ENCODE measurements around the gene REM2. TPM values are rescaled to one million over a fixed set of nuclear protein-coding genes. Genes with fewer than 3 reads are reported as not detected.
A peak's percentile ranks its signal among the peaks of the same experiment; 100 is the strongest.

Gene REM2
- 0.07 TPM for polyA plus RNA-seq (2013, experiment 1 of 2; ENCODE audit: insufficient read length)
- 0.09 TPM for polyA plus RNA-seq (2013, experiment 2 of 2; ENCODE audit: insufficient read length)

GRCh38 chr14:22883173-22883976 is at the start of gene REM2:
REM2 (plus strand) TSS chr14:22883222; CDS start chr14:22883288, 66 bp downstream.
- DNase-seq = no peak

- DNase-seq = no peak
Observed at GRCh38 chr14:22835505-22835904, 47.5 kb upstream of the REM2 start.

- DNase-seq = peak; percentile 94
Observed at GRCh38 chr14:22836301-22837113, 46.5 kb upstream of the REM2 start, which contains the start of gene MMP14. MMP14 (plus strand) TSS chr14:22836585; CDS start chr14:22836818, 233 bp downstream.

GRCh38 chr14:22837114-22837749 is 45.8 kb upstream of the REM2 start:
- peak; percentile 66 for DNase-seq

GRCh38 chr14:22837750-22838538 is 45.1 kb upstream of the REM2 start:
- DNase-seq = peak; percentile 65

GRCh38 chr14:22838631-22839041 is 44.4 kb upstream of the REM2 start:
- DNase-seq = peak; percentile 86

- no peak for DNase-seq
Observed at GRCh38 chr14:22839159-22839779, 43.8 kb upstream of the REM2 start.

- DNase-seq = no peak
Observed at GRCh38 chr14:22841311-22841710, 41.7 kb upstream of the REM2 start.

GRCh38 chr14:22841769-22842168 is 41.3 kb upstream of the REM2 start:
- no peak for DNase-seq

- DNase-seq = no peak
Observed at GRCh38 chr14:22842211-22843122, 40.6 kb upstream of the REM2 start.

GRCh38 chr14:22843123-22843925 is 39.7 kb upstream of the REM2 start:
- DNase-seq = no peak

GRCh38 chr14:22844221-22845102 is 38.6 kb upstream of the REM2 start:
- DNase-seq = no peak

GRCh38 chr14:22845103-22845394 is 38.0 kb upstream of the REM2 start:
- no peak for DNase-seq

GRCh38 chr14:22845821-22846625 is 37.0 kb upstream of the REM2 start:
- DNase-seq = no peak

GRCh38 chr14:22846811-22847307 is 36.2 kb upstream of the REM2 start:
- no peak for DNase-seq

- DNase-seq = peak; percentile 54
Observed at GRCh38 chr14:22847661-22848341, 35.2 kb upstream of the REM2 start.

Data from fibroblast of skin of scalp (primary cell).